ENCODE data around the gene ACOT4.
A peak's percentile ranks its signal among the peaks of the same experiment; 100 is the strongest.
"Not testable (repeated sequence)": the region's sequence is repeated elsewhere in the genome, so short reads cannot be mapped to it uniquely, and the experiment has no call there.

The ACOT4 gene

GRCh38 chr14:73610687-73611086 lies 19.0 kb downstream of the ACOT4 start:
- H3K9me3 Mint-ChIP-seq: no peaks in the 10 kb centered on the region
- H3K27ac Mint-ChIP-seq: no peak overlapping the region
- peaks cover 5% of the 10 kb centered on the region for H3K4me1 Mint-ChIP-seq
- H3K4me3 Mint-ChIP-seq: no peak overlapping the region
- no peaks in the 10 kb centered on the region for H3K36me3 Mint-ChIP-seq
- ATAC-seq: no peak
- H3K27me3 Mint-ChIP-seq: no peaks in the 10 kb centered on the region

- peak; percentile 92 for ATAC-seq
- Mint-ChIP-seq H3K4me1 (peaks cover 5% of the 10 kb centered on the region), H3K4me3 (peak within 1 kb of the TSS; percentile 87), H3K36me3 (no peaks in the 10 kb centered on the region), H3K27ac (peak within 1 kb of the TSS; percentile 78), H3K27me3 (no peaks in the 10 kb centered on the region), H3K9me3 (no peaks in the 10 kb centered on the region)
These were observed 20.8 kb downstream of the ACOT4 start, which contains the start of gene ACOT6 for GRCh38 chr14:73612339-73613045. Gene ACOT6, plus strand, starts transcription at chr14:73612517. Its CDS starts 55 bp downstream, at chr14:73612572.

GRCh38 chr14:73613046-73613383 lies 21.3 kb downstream of the ACOT4 start:
- Mint-ChIP-seq H3K27ac (peak overlapping the region; percentile 78), H3K36me3 (no peaks in the 10 kb centered on the region), H3K4me1 (peaks cover 5% of the 10 kb centered on the region), H3K9me3 (no peaks in the 10 kb centered on the region), H3K27me3 (no peaks in the 10 kb centered on the region), H3K4me3 (peak overlapping the region; percentile 87)
- ATAC-seq: peak; percentile 2

GRCh38 chr14:73613419-73613963 lies 21.8 kb downstream of the ACOT4 start:
- ATAC-seq: no peak
- H3K9me3 Mint-ChIP-seq: no peaks in the 10 kb centered on the region
- no peaks in the 10 kb centered on the region for H3K36me3 Mint-ChIP-seq
- peaks cover 5% of the 10 kb centered on the region for H3K4me1 Mint-ChIP-seq
- H3K4me3 Mint-ChIP-seq: peak overlapping the region; percentile 87
- peak overlapping the region; percentile 78 for H3K27ac Mint-ChIP-seq
- H3K27me3 Mint-ChIP-seq: no peaks in the 10 kb centered on the region

GRCh38 chr14:73616831-73617230 lies 25.2 kb downstream of the ACOT4 start:
- no peak overlapping the region for H3K27ac Mint-ChIP-seq

GRCh38 chr14:73619524-73619923 lies 27.9 kb downstream of the ACOT4 start:
- Mint-ChIP-seq H3K36me3 (no peaks in the 10 kb centered on the region), H3K27ac (no peak overlapping the region), H3K4me3 (no peak overlapping the region), H3K27me3 (no peaks in the 10 kb centered on the region), H3K9me3 (no peaks in the 10 kb centered on the region), H3K4me1 (no peaks in the 10 kb centered on the region)
- no peak for ATAC-seq

More at GRCh38 chr14:73616831-73617230, 25.2 kb downstream of the ACOT4 start:
- ATAC-seq: no peak
- no peaks in the 10 kb centered on the region for H3K27me3 Mint-ChIP-seq
- no peaks in the 10 kb centered on the region for H3K9me3 Mint-ChIP-seq
- H3K4me3 Mint-ChIP-seq: no peak overlapping the region
- H3K36me3 Mint-ChIP-seq: no peaks in the 10 kb centered on the region
- H3K4me1 Mint-ChIP-seq: peaks cover 5% of the 10 kb centered on the region

GRCh38 chr14:73620268-73620667 lies 28.6 kb downstream of the ACOT4 start:
- no peak for ATAC-seq
- Mint-ChIP-seq H3K36me3 (no peaks in the 10 kb centered on the region), H3K4me1 (no peaks in the 10 kb centered on the region), H3K27me3 (no peaks in the 10 kb centered on the region), H3K4me3 (no peak overlapping the region), H3K9me3 (no peaks in the 10 kb centered on the region), H3K27ac (no peak overlapping the region)

GRCh38 chr14:73623504-73624054 lies 31.9 kb downstream of the ACOT4 start:
- Mint-ChIP-seq H3K36me3 (no peaks in the 10 kb centered on the region), H3K4me3 (no peak overlapping the region), H3K9me3 (no peaks in the 10 kb centered on the region), H3K27me3 (no peaks in the 10 kb centered on the region), H3K4me1 (no peaks in the 10 kb centered on the region), H3K27ac (no peak overlapping the region)
- ATAC-seq: no peak

GRCh38 chr14:73625706-73626105 lies 34.0 kb downstream of the ACOT4 start:
- Mint-ChIP-seq H3K4me3 (no peak overlapping the region), H3K27ac (no peak overlapping the region), H3K9me3 (no peaks in the 10 kb centered on the region), H3K27me3 (no peaks in the 10 kb centered on the region), H3K36me3 (no peaks in the 10 kb centered on the region), H3K4me1 (no peaks in the 10 kb centered on the region)
- ATAC-seq: no peak

- Mint-ChIP-seq H3K27ac (no peak overlapping the region), H3K36me3 (no peaks in the 10 kb centered on the region), H3K4me1 (no peaks in the 10 kb centered on the region), H3K27me3 (no peaks in the 10 kb centered on the region), H3K9me3 (no peaks in the 10 kb centered on the region), H3K4me3 (no peak overlapping the region)
- ATAC-seq: no peak
These were observed 35.5 kb downstream of the ACOT4 start for GRCh38 chr14:73627151-73627558.

GRCh38 chr14:73630009-73630780 lies 38.5 kb downstream of the ACOT4 start:
- Mint-ChIP-seq H3K4me1 (peaks cover 16% of the 10 kb centered on the region), H3K36me3 (no peaks in the 10 kb centered on the region), H3K27ac (no peak overlapping the region), H3K27me3 (no peaks in the 10 kb centered on the region), H3K9me3 (no peaks in the 10 kb centered on the region), H3K4me3 (no peak overlapping the region)
- no peak for ATAC-seq

GRCh38 chr14:73633116-73634010 lies 41.7 kb downstream of the ACOT4 start:
- Mint-ChIP-seq H3K36me3 (no peaks in the 10 kb centered on the region), H3K27me3 (no peaks in the 10 kb centered on the region)

GRCh38 chr14:73634011-73634833 lies 42.5 kb downstream of the ACOT4 start:
- peak; percentile 52 for ATAC-seq
- Mint-ChIP-seq H3K9me3 (no peaks in the 10 kb centered on the region), H3K36me3 (no peaks in the 10 kb centered on the region), H3K4me3 (peak overlapping the region; percentile 80), H3K27me3 (no peaks in the 10 kb centered on the region), H3K4me1 (peaks cover 16% of the 10 kb centered on the region), H3K27ac (peak overlapping the region; percentile 86)

More at GRCh38 chr14:73633116-73634010, 41.7 kb downstream of the ACOT4 start:
- peak overlapping the region; percentile 86 for H3K27ac Mint-ChIP-seq
- peak; percentile 90 for ATAC-seq
- peaks cover 16% of the 10 kb centered on the region for H3K4me1 Mint-ChIP-seq
- no peaks in the 10 kb centered on the region for H3K9me3 Mint-ChIP-seq
- peak overlapping the region; percentile 80 for H3K4me3 Mint-ChIP-seq

- H3K36me3 Mint-ChIP-seq, H3K27me3 Mint-ChIP-seq, H3K9me3 Mint-ChIP-seq, H3K4me3 Mint-ChIP-seq, H3K27ac Mint-ChIP-seq, ATAC-seq: not testable (repeated sequence)
- H3K4me1 Mint-ChIP-seq: peaks cover 16% of the 10 kb centered on the region
These were observed 44.7 kb downstream of the ACOT4 start for GRCh38 chr14:73636355-73636754.

Measured in stimulated activated memory B cell treated with anti-CD40 and anti-IgM and Interleukin-4, amounts not matched to agents 10 μg/mL and 1 μg/mL and 100 μg/mL, for 72 hours (primary cell).